Superior temporal gyrus (tissue), 1 donor: Measurements from ENCODE around the gene SMG1.
"Not testable (repeated sequence)": the region's sequence is repeated elsewhere in the genome, so short reads cannot be mapped to it uniquely, and the experiment has no call there.

Experiments used
- DNase-seq: peaks from one replicate; pipeline ENCODE4 v3.0.0-alpha.2; 2016; ENCODE audit errors: extremely low spot score

Gene SMG1

DNA sequence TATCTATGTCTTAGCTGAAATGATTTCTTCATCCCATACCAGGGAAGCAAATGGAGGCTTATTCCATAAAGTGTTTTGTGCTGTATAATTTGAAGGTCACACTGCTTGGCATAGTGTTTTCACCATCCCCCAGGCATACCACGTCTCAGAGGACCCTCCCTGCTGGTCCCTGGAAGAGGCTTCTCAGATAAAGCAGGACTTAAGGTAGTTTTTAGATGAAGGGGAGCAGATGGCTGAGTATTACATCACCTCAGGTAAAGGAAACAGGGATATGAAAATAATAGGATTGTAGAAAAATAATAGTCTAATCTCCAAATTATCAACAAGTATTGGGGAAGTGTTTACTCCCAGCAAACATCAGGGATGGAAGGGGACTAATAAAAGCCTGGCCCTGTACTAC, 7.3 kb upstream of the SMG1 start:
- no peak for DNase-seq

DNA sequence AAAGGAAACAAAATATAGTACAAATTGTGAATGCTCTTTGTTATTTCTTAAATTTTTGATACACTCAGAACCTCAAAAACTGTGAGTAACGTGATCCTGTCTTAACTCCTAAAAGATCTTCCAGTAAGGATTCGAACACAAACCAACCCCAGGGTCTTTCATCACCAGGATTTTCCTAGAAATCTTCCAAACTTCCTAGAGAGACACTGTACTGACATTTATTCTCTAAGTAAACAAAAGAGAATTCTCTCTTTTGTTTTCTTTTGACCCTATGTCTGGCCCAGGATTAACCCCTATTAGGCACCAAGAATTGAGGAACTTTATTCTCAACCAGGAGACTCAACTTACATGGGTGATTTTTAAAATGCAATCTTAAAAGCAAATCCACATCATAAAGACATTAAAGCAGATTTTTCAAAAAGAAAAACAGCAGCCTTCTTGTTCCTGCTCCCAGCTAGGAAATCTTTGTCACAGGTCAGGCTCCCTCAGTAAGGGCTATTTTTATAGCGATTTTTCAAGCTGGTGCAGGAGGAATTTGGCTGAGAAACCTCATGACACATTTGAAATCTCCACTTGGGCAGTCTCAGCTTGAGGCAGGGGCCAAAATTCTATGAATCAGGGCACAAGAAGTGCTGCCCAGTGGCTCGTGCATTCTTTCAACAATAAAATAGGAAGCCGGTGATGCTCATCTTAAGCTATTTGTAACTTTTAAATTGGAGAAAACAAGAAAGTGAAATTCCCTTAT, 6.2 kb upstream of the SMG1 start:
- DNase-seq = no peak

DNA sequence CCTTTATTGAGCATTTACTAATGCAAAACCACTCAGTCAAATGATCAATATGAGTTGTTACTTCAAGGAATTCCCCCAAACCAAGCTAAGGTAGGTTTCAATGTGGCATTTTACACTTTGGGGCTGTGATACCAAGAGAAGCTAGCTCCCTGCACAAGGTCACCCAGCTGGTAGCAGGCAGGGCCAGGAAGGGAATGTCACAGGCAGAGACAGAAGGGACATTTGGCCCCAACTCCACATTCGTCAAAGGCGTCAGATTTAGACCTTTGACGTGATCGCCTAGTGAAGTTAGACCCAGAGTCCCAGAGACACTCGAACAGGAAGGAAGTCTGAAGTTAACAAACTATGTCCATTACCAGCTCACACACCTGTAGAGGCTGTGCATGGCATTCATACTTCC, 5.5 kb upstream of the SMG1 start:
- DNase-seq = no peak

DNA sequence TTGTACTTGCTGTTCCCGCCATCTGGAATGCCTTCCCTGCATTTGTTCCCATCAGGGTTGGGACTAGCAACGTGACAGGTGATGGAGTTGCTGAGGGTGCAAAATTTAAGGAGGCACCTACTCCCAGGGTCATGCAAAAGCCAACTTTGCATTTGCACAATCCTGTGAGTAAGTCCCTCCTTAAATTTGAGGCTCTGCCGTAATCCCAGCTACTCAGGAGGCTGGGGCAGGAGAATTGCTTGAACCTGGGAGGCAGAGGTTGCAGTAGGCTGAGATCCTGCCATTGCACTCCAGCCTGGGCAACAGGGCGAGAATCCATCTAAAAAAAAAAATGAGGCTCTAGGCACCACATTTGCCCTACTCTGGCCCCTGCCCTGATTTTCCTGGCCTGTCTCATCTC, 3.9 kb upstream of the SMG1 start:
- not testable (repeated sequence) for DNase-seq

DNA sequence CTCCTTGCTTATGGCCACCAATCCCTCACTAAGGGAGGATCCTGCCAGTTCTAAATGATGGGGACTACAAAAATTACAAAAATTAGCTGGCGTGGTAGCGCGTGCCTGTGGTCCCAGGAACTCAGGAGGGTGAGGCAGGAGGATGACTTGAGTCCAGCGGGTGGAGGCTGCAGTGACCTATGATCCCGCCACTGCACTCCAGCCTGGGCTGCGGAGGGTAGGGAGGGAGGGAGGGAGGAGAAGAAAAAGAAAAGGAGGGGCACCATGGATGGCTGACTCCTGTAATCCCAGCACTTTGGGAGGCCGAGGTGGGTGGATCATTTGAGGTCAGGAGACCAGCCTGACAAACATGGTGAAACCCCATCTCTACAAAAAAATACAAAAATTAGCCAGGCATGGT, 1.9 kb upstream of the SMG1 start:
- not testable (repeated sequence) for DNase-seq

DNA sequence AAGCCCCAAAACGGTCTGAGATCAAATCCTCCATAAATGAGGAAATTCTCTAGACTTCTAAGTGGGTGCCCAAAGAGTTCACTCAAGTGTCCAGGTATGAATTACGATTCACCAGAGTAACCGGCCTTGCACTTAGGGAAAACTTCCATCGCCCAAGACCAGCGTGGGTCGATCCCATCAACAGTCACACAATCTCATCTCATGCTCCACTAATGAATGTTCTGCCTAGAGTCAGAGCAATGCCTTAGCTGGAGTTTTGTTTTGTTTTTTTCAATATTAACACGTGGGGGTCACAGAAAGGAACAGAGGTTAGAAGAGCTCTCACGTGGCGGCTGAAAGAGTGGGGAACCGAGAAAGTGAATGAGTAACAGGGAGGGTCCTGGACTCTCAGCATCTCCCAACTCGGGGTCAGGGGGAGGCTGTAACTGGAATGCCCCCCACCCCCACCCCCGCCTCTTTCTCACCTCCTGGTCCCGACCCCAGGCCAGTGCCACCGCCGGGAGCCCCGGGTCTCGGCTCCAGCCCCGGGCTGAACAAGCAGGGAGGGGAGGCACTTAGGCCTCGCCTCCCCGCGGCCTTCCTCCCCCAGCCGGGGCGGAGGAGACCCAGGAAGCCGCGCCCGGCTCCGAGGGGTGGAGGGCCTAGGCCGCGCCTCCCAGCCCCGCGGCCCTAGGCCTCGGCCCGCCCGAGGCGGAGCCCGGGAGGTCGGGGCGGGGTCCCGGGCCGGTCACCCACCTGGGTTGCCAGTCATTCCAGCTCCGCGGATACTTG, 808 bp downstream of the SMG1 start:
- not testable (repeated sequence) for DNase-seq

DNA sequence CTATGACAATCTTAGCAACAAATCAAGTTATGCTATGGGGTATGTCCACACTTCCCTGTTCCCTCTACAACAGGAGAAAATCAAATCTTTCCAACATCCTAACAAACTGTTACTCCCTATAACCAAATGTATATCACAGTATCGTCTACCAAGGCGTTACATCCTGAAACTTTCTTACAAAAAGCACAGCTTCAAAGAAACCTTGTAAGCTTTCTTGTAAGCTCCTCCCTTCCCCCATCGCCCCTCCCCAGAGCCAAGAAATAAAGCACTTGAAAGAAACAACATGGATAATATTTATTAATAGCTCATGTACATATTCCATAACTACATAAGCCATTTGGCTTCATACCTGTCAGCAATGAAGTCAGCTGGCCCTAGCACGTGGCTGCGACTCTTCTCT, 2.3 kb downstream of the SMG1 start:
- DNase-seq = not testable (repeated sequence)

DNA sequence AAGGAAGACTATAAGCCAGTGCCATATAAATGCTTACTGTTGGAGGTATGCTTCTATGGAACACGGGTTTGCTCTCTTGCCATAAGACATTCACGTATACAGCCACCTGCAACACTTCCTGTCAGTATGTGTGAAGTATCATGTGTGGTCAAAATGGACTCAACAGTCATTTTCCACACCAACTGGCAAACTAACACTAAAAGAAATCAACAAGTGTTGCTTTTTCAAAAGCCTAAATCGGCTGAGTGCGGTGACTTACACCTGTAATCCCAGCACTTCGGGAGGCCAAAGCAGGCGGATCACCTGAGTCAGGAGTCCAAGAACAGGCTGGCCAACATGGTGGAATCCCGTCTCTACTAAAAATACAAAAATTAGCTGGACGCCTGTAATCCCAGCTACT, 3.1 kb downstream of the SMG1 start:
- DNase-seq = not testable (repeated sequence)

DNA sequence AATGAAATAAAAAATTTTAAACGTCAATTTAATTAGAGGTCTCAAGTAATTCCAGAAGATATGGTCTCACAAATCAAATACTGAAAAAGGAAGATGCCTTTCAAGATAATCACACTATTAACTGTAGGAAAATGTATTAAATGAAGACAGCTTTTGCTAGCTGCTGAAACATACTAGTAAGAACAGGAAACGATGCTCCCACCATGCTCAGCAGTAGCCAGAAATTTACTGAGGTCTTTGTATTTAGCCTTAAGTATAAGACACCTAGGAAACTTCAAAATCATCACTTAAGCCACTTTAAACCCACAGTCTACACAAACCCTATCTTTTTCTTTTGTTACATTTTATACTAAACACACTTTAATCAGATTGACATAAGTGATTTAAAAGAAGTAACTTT, 16.6 kb downstream of the SMG1 start:
- DNase-seq = not testable (repeated sequence)

DNA sequence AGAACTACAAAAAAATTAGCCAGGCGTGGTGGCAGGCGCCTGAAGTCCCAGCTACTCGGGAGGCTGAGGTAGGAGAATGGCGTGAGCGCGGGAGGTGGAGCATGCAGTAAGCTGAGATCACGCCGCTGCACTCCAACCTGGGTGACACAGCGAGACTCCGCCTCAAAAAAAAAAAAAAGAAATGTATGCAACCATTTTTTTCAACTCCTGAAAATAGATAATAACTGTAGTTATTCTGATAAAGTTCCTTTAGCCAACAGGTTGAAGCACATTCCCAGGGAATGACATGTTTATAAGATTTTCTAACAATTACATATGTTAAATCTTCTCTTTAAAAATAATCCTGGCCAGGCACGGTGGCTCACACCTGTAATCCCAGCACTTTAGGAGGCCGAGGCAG, 17.5 kb downstream of the SMG1 start:
- DNase-seq = not testable (repeated sequence)

DNA sequence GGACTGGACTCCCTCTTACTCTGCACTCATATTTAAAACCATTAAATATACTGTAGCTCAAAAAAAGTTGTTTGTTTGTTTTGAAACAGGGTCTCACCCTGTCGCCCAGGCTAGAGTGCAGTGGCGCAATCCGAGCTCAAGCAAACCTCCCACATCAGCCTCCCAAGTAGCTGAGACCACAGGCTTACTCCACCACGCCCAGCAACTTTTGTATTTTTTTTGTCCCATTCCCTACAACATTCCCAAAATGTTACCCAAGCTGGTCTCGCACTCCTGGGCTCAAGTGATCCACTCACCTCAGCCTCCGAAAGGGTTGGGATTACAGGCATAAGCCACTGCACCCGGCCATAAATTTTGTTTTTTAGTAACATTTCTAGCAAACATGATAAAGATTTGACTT, 23.4 kb downstream of the SMG1 start:
- DNase-seq = not testable (repeated sequence)

DNA sequence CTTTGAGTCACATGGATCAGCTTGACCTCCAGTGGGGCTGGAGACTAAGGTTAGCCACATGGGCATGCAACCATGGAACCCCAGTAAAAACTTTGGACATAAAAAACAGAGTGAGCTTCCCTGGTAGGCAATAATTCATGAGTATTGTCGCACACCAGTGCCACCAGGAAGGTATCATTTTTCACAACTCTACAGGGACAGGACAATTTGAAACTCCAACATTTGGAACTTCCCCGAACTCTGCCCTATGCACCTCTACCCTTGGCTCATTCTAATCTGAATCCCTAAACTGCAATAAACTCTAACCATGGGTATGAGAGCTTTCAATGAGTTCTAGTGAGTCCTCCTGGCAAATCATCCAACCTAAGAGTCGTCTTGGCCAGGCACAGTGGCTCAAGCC, 24.2 kb downstream of the SMG1 start:
- DNase-seq = not testable (repeated sequence)

DNA sequence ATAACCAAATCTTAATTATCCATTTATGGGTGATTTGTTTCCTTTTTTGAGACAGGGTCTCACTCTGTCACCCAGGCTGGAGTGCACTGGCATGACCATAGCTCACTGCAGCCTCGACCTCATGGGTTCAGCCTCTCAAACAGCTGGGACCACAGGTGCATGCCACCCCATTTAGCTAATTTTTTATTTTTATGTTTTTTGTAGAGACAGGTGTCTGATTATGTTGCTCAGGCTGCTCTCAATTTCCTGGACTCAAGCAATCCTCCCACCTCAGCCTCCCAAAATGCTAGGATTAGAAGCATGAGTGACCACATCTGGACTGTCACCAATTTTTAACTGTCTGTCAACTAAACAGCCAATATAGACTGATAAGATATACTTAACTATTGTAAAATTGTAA, 25.0 kb downstream of the SMG1 start:
- DNase-seq = not testable (repeated sequence)

DNA sequence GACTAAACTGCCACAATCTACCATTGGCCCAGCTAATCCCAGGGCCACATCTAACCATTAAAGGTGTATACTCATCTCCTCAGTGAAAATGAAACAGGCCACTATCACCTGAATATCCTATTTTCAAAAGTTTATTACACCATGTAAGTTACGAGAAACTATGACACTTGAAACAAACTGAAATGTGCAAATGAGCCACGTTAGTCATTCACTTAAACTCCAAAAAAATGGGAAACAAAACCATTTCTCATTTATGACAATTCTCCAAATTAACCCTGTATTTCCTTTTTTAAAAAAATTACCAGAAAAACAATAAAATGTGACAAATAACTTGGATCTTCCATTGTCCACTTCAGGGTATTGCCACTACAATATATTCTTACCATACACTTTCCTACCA, 41.8 kb downstream of the SMG1 start:
- not testable (repeated sequence) for DNase-seq

DNA sequence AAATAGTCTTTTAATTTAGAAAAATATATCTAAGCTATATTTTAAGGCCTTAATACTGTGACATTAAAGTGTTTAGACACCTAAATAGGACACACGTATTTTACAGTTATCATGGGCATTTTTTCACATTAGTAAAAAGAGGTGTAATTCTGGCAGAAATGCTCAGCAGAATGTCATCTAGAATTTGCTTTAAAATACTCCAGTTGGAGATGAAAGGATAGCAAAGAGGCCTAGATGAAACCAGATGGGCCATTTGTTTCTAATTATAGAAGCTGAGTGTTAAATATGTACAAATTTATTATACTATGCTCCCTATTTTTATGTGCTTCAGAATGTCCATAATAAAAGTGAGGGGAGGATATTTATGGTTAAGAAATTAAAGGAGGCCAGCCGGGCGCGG, 48.5 kb downstream of the SMG1 start:
- not testable (repeated sequence) for DNase-seq

DNA sequence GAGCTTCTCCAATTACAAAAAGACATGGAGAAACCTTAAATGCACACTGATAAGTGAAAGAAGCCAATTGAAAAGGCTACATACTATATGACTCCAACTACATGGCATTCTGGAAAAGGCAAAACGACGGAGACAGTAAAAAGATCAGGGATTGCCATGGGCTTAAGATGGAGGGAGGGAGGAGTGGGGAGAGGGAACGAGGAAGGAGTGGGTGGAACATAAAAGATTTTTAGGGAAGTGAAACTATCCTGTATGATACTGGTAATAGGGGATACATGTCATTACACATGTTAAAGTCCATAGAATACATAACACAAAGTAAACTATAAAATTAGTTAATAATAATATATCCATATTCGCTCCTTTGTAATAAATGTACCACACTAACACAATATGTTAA, 48.9 kb downstream of the SMG1 start:
- DNase-seq = not testable (repeated sequence)

DNA sequence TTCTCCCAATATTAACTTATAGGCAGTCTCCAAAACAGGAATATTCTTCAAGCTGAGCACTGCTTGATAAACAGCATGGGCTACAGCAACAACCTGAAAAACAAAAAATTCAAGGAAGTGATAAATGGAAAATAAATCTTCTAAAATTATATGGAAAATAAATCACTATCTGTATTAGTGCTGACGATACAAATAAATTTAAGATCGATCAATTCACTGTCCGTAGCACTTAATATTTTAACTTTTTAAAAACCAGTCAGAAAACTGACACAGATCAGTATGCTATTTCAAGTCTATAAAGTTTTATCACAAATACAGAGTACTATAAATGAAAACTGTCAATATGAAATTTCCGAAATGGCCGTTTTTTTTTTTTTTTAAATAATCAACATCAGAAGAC, 49.9 kb downstream of the SMG1 start:
- not testable (repeated sequence) for DNase-seq

DNA sequence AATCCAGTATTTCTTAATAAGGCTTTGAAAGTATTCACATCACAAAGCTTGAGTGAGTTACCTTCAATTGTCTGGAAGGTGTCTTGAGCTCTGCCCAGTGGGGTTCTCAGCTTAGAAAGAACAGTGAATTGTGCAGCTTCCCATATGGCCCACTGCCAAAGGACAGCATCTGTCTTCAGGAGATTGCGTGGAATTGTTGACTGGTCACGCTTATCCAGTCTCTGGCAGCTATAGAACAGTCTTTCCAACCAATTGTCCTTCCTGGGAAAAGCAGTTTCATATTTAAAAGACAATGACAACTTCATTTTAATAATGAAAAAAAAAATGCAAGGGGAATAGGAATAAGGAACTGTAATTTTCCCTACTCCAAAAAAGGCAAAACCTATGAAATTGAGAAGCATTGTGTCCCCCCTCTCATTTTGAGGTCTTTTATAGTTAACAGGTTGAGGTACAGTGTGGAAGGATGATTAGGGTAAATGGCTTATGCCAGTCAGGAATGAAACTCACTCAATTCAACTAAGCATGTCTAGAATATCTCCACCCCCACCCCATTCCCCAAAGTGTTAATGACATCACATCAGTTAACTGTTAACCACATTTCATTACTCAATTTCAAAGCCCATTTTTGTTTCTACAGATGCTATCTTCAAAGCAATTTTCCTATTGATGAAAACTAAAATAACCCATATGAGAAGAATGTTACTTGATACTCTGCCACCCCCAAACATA, 57.0 kb downstream of the SMG1 start:
- not testable (repeated sequence) for DNase-seq

DNA sequence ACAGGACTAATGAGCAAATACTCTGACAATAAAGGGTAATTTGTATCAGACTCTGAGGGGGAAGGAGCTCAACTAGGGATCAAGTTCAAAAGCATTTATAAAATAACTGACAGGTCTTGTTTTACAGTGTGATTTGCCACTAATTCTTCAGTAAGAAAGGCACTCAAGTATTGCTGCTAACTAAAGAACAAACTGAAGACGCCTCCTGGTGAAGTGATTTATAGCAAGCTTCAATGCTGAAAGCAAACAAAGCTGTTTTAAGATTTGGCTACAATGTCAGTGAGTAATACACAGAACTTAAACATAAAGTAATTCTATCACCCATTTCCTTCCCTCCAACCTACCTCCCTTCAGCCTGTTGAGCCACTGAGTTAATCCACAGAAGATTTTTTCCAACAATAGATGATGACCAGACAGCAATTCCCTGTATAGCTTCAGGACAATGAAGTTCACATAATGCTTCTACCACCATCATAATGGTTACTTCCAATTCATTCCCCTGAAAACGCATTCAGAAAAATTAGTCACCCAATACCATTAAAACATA, 59.9 kb downstream of the SMG1 start:
- not testable (repeated sequence) for DNase-seq

DNA sequence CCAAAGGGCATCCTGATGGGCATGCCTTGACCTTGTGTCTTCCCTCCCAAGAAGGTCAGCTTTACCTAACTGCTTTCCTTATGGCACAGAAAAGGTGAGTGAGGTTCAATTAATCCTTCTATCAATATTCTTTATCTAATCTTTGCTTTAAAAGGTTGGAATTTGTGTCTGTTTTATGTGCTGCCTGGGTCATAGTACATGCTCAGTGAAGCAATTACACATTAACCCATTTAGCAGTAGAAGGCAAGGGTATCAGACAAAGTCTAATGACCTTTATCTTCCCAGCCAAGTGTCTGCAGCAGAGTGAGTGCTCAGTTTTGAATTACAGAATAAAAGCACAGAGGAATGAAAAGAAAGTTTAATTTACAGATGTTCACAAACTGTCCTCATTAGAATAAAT, 63.3 kb downstream of the SMG1 start:
- DNase-seq = not testable (repeated sequence)

DNA sequence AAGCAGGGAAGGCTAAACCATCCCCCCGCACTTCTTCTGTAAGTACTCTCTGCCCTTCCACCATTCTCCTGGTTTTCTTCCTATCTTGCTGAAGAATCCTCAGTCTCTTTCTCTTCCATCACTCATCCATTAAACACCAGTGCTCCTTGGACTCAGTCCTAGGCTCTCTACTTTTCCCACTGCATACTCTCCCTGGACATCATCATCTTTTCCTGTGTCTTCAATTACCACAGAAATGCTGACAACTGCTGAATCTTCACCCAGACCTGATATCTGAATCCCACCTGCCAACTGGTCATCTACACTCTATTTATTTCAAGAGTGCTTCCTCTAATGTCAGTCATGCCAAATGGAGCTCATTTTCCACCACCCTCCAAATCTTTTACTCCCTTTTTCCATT, 71.0 kb downstream of the SMG1 start:
- no peak for DNase-seq

DNA sequence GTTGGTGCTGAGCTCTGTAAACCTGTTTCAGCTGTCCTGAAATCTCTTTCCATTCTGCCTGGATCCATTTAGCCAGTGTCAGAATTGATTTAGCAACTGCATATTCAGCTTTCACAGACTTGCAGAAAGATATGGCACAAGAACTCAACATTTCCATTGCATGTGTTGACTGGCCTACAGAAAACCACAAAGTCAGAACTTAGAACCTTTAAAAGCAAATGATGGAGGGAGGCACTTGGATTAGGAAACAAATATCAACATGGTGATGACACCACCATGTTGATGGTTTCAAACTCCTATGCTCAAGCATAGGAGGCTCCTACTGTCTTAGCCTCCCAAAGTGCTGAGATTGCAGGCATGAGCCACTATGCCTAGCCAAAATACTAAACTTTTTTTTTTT, 72.5 kb downstream of the SMG1 start:
- DNase-seq = peak; percentile 4
